Activated T-cell treated with anti-CD3 and anti-CD28 coated beads for 1 hour (primary cell): ENCODE measurements around the gene HCN4.

ENCODE experiments used
- DNase-seq: peaks from one replicate; pipeline ENCODE4 v3.0.0-alpha.2; 2020; ENCODE audit warnings: low read depth

HCN4 gene

DNA sequence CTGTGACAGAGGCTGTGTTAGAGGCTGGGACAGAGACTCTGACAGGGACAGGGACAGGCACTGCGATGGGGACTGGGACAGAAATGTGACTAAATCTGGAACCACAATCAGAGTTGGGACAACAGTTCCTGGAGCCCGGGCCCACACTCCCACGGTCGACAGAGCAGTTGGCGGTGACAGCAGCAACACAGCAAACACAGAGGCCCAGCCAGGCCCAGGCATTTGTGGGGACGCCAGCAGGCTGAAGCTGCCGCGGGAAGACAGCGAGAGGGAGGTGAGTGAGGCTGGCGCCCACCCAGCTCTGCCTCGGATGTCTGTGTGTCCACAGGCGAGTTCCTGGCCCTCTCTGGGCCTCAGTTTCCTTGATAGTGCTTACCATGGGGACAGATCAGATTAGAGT is 9.3 kb upstream of the HCN4 start:
- DNase-seq: no peak

DNA sequence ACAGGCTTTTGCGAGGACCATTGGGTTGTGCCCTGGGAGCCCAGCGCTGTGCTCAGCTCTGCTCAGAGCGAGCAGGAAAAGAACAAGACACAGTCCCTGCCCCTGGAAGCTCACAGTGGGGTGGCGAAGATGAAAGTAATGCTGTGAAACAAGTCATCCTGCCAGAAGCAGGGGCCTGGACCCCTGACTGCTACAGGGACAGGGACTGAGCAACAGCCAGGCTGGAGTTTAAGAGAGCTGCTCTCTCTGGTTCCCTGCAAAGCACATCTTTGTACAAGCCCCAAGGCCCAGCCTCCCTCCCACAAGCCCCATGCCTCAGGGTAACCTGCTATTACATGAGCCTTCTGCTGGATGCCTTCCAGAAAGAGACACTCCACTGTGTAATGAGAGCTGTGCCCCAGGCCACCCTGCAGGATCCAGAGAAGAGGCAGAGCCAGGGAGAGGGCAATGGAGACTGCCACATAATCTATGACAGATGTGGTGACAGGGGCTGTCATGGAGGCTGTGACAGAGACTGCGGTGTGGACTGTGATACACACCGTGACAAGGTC is 7.1 kb upstream of the HCN4 start:
- no peak for DNase-seq

DNA sequence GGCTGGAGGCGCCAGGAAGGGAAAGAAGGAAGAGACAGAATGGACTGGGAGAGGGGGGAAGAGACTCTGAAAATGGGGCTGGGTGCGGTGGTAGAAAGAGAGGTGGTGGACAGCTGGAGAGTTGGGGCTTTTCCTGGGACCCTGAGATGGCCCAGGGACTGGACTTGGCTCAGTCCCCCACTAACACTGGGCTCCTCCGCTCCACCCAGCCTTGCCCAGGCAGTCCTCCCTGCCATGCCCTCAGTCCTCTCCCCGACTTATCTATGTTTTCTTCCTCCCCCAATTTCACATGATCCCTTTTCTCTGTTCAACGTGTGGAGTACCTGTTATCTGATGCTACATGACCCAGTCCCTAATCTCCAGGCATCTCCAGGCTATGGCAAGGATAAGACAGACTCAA is 6.3 kb upstream of the HCN4 start:
- DNase-seq: no peak

DNA sequence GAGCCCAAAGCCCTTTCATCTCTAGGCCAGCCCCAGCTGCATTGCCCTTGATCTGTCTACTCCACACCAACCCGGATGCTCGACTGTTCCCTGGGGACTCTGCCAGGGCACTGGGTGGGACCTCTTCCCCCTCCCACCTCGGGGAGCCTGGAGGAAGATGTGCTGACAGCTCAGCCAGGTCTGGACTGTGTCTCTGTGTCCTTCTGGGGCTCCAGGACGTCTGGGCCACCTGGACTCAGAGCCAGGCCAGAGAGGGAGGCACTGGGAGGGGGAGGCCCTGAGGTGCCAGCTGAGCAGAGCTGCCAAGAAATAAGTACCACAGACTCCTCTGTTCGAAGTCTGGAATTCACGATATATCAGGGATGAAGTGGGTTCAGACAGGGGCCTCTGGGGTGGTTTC is 5.8 kb upstream of the HCN4 start:
- no peak for DNase-seq

DNA sequence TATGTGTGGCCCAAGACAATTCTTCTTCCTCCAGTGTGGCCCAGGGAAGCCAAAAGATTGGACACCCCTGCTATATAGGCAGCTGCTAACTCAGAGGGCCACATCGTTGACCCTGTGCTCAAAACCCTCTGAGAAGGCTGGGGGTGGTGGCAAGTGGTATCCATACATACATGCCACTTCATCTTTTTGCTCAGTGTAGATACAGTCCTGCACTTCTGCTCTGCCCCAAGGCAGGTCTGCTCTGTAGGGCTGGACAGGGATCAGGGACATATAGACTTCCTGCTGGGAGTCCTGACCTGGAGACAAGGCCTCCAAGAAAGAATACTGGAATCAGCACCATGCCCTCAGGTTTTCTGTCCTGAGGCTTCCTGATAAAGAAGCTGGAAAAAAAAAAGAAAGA is 4.5 kb upstream of the HCN4 start:
- DNase-seq: no peak

DNA sequence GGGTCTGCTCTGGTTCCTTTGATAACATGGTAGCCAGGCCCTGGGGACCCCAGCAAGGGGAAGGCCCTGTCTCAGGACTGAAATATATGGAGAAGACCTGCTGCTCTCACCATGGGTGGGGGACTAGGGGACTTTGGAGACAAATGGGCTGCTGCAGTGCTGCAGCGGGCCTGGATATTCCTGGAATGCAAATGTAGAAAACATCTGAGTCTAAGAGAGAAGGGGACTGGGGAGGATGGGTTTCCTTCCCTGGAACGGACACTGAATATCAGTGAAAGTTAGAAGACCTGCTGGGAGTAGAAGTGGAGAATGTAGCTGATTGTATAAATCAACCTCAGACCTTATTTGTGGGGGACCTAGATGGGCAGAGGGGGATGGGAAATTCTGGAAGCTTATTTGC is 3.1 kb upstream of the HCN4 start:
- no peak for DNase-seq

DNA sequence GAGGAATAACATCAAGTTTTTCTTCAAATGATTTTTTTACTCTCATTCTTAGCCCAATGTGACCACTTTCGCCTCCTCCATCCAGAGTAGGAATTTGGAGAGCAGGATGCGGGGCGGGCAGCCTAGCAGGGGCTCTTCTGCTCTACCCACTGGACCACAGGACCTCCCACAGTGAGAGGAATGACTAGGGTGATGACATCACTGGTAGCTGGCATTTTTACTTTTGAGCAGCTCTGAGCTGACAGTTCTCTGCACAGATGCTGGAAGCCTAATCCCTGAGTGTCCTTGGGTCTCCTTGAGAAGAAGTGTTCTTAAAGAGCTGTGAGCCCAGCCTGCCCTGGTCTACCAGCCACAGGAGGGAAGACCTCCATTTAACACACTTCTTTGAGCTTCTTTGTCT is 1.4 kb upstream of the HCN4 start:
- no peak for DNase-seq

DNA sequence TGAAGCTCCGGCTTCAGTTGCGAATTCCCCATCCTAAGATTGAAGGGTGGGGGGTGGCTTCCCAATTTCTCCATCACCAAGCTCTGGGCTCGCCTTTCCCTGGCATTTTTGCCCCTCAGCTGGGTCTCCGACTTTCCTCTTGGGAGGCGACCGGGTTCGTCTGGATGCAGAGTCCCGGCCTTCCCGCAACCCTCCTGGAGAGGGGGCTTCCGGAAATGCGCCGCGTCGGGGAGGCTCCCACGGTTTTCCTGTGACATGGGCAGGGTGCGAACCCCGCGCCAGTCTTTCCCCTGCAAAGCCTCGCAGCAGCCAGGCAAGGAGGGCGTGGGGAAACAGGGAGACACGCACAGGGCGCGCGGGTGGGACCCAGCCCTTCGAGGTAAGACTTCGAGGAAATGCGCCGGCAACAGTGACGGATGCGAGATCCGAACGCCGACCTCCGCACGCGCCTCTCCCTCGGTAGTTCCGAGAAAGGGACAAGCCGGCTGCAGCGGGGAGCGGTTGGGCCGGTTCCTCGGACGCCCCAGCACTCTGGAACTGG is 466 bp upstream of the HCN4 start:
- no peak for DNase-seq

DNA sequence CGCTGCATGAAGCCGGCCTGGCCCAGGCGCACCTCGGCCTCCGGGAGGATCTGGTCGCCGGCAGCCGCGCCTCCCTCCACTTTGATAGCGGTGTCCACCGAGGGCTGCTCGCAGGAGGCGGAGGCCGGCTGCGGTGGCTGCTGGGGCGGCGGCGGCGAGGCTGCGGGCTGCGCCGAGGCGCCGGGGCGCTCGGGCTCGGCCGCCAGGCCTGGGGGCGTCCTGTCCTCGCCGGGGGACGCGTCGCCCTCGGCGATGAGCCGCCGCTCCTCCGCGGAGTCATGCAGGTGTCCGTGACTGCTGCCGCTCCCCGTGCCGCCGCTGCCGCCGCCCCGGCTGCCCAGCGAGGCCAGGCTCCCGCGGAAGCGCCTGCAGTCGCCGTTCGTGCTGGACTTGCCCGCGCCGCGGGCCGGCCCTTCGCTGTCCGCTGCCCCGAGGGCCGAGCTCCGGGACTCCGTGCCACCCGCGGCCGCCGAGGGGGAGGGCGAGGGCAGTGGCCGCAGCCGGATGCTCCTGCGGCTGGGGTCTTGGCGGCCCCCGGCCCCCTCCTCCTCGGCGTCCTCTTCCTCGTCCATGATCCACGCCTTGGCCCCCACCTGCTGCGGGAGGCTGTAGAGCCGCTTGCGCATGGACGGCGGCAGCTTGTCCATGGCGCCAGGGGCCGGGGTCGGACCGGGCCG is 996 bp downstream of the HCN4 start:
- DNase-seq: no peak

DNA sequence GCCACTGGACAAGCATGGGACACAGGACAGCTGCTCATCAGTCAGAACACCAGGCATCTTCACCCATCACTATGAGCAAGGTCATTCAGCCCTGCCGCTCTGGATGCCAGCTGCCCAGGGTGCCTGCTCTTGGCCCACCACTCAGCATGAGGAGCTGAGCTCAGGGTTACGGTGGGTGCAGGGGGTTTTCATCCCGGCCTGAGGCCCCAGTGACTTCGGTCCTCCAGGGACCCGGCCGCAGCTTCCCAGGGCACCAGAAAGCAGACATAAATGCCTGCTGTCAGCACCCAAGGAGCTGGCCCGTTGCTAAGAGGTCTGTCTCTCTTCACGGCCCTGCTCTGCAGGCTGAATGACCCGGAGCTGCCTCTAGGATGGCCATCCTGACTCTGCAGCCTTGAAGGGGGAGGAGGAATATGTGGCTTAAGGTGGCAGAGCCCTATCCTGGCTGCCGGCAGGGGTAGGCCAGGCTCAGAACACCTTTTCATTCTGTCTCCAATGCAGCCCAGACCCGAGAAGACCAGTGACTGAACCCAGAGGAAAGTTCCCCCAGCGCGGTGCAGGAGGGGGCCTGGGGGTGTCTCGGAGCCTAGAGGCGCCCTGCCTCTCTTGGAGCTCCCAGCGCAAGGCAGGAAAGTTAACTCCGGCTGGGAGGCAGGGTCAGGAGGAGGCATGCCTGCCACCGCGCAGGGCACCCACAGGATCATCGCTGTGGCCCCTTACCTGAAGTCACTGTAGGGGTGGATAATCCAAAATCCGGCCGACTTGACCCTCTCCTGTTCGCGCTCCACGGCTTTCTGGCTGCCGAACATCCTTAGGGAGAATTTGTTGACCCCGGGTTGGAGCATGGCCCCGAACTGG is 1.8 kb downstream of the HCN4 start:
- no peak for DNase-seq

DNA sequence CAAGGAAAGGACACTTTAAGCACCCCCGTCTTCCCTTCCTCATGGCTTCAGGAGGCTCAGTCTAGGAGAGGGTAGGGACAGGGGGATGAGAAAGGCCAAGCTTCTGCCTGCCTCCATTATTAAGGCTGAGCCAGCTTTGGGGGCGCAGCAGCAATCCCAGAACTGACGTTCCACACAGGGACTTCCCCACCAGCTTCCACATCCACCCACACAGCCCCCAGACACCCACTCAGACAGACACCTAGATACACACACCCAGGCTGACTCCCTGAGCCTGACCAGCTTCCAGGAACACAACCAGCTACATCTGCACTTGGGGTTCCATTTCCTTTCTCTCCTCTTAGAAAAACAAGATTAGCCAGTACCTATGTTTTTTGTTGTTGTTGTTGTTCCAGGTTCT is 4.7 kb downstream of the HCN4 start:
- DNase-seq: no peak

DNA sequence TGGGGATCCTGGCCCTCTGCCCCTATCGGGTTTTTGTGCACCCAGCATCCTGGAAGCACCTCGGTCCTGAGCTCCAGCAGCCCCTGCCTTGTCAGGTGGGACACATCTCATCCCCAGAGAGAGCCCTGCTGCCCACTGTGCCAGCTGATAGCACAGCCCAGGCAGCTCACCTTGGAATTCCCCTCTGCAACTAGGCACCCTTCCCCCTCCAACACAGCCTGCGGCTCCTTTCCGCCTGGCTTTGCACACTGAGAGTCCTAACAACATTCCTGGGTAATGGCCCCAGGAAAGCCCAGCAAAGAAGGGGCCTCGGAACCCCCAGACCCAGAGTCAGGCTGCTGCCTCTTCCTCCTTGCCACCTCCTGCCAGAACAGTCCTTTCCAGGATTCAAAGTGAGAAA is 5.9 kb downstream of the HCN4 start:
- DNase-seq: no peak

DNA sequence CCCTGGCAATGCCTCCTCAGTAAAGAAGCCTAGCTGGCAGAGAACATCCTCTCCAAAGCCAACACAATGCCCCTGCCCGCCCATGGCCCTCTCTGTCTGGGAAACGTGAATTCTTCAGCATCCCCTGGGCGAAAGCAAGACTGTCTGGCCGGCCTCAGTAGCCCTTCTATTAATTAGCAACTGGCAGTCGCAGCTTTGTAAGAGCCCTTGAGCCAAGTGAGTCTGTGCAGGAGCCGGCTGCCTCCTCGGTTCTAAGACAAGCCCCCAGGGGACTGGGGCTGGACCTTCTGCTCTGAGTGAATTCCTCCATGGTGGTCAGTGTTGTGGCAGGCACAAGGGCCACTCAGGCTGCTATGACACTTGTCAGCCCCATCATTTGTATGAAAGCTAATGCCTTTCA is 7.4 kb downstream of the HCN4 start:
- DNase-seq: no peak

DNA sequence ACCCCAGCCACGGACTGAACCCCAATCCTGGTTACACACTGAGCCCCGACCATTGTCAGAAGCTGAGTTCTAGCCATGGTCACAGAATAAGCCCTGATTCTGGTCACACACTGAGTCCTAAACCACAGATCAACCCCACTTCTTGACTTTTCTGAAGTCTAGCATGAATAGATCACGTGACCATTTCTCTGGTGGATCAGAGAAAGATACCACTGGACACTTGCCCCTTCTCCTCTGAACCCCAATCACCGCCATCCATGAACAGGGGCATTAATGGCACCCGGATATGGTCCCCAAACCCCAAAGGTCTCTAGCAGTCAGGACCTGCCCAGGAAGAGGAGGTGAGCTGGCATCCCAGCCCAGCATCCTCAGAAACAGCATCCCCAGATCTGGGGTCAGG is 9.1 kb downstream of the HCN4 start:
- DNase-seq: no peak

DNA sequence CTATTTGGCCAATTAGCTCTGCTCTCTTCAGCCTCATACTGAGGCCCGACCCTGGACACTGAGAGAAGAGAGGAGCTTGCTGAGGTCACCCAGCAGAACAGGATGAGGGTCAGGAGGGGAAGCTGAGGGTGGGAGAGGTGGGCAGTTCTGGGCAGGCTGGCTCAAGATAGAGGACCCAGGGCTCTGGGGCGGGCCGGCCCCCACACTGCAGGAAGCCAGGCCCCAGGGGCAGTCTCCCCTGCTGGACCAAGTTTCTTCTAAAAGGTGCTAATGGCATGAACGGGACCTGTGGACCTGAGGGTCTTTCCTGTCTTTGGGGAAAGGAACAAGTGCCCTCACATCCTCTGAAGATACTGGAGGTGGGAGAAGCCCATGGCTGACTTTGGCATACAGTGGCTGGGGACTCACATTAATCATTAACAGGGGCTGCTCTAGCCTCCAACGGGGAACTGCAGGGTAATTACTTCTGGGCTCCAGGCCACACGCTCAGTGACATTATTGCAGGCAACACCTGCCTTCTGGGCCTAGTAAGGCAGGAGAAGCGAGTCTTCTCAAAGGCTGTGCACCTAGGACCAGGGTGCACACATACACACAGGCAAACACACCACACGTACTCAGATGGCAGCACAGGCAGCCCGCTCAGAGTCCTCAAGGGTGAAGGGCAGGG is 10.6 kb downstream of the HCN4 start:
- no peak for DNase-seq

DNA sequence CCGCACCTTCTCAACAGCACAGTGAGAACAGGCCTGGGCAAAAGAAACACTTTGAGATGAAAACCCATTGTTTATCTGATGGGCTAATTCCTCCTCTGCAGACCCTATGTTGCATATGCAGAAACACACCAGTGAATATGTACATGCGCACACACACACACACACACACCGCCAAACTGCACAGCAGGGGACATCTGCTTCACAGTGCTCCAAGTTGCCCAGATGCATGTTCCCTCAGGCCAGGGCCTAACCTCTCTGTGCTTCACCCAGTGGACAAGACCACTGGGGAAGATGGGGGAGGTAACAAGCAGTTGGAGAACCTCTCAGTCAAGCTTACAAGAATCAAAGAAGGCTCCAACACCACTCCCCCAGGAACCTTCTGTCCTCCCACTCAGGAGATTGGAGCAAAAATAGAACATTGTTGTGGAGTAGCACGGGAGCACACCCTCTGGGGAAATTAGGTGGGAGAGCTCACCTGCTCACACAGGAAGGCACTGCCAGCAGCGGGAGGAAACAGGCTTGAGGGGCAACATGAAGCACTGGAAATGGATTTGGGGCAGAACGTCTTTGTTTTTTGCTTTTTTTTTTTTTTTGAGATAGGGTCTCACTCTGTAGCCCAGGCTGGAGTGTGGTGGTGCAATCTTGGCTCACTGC is 13.0 kb downstream of the HCN4 start:
- no peak for DNase-seq

DNA sequence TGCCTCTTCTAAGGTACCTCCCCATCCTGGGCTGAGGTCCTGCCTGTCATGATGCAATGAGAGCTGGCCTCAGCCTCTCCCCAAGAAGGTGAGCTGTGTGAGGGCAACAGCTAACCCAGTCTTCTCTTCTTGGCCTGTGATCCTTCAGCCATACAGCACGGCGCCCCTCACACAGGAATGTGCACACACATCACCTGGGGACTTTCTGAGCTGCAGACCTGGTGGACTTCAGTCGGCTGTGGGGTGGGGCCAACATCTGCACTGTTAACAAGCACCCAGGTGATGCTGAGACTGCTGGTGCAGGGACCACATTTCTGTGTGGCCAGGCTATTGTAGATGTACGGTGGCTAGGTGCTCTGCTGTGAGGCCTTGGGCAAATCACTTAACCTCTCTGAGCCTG is 14.5 kb downstream of the HCN4 start:
- no peak for DNase-seq

DNA sequence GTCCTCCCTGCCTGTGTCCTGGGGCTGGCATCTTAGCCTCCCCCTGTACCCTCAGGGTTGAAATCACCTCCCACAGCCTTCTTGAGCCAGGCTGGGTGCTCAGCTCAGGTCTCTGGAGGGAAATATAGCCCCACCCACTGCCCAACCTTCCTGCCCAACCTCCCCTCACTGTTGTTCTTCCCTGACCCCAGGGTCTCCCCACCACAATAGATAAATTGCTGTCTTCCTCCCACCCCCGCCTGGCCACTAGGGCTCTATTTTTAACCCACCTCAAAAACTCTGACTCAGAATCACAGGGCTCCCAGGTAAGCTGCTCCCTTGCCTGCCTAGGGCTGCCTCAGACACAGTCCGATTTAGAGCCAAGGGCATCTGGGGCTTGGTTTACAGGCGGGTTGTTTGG is 15.0 kb downstream of the HCN4 start:
- no peak for DNase-seq

DNA sequence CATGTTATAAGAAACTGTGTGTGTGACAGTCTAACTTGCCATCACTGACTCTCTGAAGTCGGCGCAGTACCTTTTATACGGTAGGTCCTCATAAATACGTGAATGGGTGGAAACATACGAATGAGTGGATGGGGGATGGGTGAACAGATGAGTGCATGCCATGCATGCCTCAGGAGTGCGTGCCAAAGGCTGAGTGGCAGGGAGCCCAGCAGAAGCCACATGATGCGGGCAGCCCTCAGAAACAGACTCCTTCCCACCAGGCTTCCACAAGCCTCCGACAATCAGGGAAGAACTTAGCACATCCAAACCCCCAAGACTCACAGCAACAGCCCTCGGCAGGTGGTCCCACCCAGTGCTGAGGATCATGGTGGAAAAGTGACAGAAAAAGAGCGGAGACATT is 16.7 kb downstream of the HCN4 start:
- no peak for DNase-seq

DNA sequence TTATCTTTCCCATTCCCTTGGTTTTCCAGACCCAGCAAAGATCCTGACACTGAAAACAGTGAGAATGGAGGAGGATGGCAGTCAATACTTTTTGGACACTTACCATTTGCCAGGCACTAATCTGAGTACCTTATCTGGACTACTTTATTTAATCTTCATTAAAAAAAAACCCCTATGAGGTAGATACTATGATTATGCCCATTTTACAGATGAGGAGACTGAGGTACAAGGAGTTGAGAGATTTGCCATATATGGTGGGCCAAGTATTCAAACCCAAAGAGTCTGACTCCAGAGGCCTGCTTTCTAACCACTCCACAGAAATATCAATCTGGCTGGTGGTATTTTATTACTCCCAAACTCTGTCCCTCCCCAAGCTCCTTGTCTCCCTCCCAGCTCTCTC is 19.6 kb downstream of the HCN4 start:
- DNase-seq: no peak

DNA sequence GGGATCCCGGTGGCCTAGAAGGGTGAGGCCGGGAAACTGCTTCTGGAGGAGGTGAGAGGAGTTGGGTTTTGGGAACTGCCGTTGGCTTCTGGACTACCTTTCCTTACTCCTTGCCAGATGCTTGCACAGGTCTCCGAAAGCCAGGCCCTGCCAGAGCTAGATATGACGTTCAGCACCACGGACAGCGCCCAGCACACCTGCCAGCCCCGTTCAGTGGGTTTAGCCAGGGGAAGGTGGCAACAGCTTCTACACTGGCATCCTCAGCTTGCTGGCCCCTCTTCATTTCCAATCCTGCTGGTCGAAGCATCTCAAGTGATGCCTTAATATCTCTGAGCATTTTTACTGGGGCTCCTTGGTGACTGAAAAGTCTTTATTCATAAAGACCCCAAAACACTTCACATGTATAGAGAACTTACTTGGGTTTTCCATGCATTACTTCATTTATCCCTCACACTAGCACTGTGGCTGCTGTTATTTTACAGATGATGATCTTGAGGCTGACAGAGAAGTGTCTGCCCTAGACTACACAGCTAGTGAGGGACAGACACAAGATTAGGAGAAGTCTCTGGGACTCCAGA is 21.9 kb downstream of the HCN4 start:
- DNase-seq: peak; percentile 56

DNA sequence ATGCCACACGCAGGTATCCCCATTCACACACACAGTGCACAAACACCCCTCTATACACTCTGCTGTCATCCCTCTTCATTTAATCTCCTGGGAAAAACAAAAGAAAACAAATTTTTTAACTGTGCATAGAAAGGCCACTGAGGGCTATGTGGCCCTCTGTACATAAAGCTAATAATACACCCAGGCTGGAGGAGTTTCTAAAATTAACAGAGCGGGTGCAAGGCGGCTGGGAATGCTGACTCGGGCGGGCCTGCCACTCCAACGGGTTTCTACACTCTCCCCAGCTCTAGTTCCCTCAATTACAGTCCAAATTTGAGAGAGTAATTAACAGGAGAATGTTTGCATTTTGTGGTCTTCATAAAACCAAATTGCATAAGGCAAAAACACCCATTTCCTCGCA is 23.1 kb downstream of the HCN4 start:
- no peak for DNase-seq
